Measurements from ENCODE around the gene KLHL42.

Gene KLHL42

DNA sequence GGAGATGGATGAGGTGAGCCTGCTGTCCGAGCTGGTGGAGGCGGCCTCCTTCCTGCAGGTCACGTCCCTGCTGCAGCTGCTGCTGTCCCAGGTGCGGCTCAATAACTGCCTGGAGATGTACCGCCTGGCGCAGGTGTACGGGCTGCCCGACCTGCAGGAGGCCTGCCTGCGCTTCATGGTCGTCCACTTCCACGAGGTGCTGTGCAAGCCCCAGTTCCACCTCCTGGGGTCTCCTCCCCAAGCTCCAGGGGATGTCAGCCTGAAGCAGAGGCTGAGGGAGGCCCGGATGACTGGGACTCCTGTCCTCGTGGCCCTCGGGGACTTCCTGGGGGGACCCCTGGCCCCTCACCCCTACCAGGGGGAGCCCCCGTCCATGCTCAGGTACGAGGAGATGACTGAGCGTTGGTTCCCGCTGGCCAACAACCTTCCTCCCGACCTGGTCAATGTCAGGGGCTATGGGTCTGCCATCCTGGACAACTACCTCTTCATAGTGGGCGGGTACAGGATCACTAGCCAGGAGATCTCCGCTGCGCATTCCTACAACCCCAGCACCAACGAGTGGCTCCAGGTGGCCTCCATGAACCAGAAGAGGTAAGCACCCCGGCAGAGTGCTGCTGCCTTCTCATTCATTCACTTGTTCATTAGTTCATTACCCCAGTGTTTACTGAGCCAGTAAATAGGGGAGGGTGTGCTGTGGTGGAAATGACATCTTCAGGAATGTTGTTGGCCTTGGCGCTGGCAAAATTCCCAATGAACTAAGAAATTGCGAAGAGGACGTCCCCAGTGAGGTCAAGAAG lies 777 bp downstream of the KLHL42 start:
- TF ChIP-seq POLR2A (IDR thresholded peaks at IDR 0.05; ENCODE audit: extremely low read depth, insufficient read length), result no peak
- TF ChIP-seq, protein P1, sequence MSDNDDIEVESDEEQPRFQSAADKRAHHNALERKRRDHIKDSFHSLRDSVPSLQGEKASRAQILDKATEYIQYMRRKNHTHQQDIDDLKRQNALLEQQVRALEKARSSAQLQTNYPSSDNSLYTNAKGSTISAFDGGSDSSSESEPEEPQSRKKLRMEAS (IDR thresholded peaks at IDR 0.05; ENCODE audit: low read depth, low read length), result 0 out of 2 replicates have a peak, but pooled peaks have one; percentile 12

DNA sequence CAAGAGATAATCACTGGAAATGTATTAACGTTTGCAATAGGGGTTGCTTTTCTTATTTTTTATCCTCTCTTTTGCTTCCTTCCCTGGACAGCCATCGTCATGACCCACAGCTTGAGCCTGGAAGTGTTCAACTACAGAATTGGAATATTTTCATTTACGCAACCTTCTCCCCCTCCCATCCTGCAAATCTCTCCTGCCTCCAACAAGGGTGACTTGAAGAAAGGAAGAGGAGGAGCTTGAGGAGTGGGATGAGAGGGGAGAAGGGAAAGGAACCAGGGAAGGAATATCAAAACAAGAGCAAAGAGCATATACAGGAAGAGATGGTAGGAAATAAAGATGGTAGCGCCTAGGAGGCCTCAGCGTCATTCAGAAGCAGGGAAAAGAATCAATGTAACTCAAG lies 1.6 kb downstream of the KLHL42 start:
- H3K4me3 ChIP-seq (ENCODE audit: low read depth, low read length), result peak overlapping the region; percentile 75
- TF ChIP-seq MYC (IDR thresholded peaks at IDR 0.05; ENCODE audit: low read depth, low read length), result no peak
- TF ChIP-seq, protein P1 (IDR thresholded peaks at IDR 0.05; ENCODE audit: low read depth, low read length), result no peak
- no peak for DNase-seq (ENCODE audit: low read depth)

More for the DNA sequence above, 777 bp downstream of the KLHL42 start:
- H3K4me3 ChIP-seq (ENCODE audit: low read depth, low read length), result peak overlapping the region; percentile 75
- DNase-seq (ENCODE audit: low read depth), result peak; percentile 63

DNA sequence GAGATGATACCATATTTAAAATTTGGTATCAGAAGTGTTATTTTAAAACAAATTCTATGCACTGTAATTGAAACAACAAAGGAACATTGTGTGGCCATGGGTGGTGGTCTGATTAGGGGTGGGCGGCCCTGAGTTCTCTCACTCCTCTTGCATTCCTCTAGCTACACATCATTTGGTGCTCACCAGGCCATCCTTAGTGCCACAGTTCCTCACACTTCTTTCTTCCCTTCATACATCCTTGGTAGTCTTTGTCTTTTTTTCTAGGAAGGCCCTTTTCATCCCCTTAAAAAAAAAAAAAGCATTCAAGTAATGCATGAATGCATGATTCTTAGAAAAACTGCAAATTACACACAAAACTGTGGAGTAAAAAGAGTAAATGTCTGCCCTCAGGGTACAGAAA lies 2.4 kb downstream of the KLHL42 start:
- TF ChIP-seq, protein P2, sequence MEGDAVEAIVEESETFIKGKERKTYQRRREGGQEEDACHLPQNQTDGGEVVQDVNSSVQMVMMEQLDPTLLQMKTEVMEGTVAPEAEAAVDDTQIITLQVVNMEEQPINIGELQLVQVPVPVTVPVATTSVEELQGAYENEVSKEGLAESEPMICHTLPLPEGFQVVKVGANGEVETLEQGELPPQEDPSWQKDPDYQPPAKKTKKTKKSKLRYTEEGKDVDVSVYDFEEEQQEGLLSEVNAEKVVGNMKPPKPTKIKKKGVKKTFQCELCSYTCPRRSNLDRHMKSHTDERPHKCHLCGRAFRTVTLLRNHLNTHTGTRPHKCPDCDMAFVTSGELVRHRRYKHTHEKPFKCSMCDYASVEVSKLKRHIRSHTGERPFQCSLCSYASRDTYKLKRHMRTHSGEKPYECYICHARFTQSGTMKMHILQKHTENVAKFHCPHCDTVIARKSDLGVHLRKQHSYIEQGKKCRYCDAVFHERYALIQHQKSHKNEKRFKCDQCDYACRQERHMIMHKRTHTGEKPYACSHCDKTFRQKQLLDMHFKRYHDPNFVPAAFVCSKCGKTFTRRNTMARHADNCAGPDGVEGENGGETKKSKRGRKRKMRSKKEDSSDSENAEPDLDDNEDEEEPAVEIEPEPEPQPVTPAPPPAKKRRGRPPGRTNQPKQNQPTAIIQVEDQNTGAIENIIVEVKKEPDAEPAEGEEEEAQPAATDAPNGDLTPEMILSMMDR (IDR thresholded peaks at IDR 0.05; ENCODE audit: low read depth, low read length), result no peak
- TF ChIP-seq POLR2A (IDR thresholded peaks at IDR 0.05; ENCODE audit: extremely low read depth, insufficient read length) (no peak), MYC (IDR thresholded peaks at IDR 0.05; ENCODE audit: low read depth, low read length) (no peak)
- TF ChIP-seq, protein P1 (IDR thresholded peaks at IDR 0.05; ENCODE audit: low read depth, low read length), result no peak
- no peak for DNase-seq (ENCODE audit: low read depth)
- peak overlapping the region; percentile 75 for H3K4me3 ChIP-seq (ENCODE audit: low read depth, low read length)

DNA sequence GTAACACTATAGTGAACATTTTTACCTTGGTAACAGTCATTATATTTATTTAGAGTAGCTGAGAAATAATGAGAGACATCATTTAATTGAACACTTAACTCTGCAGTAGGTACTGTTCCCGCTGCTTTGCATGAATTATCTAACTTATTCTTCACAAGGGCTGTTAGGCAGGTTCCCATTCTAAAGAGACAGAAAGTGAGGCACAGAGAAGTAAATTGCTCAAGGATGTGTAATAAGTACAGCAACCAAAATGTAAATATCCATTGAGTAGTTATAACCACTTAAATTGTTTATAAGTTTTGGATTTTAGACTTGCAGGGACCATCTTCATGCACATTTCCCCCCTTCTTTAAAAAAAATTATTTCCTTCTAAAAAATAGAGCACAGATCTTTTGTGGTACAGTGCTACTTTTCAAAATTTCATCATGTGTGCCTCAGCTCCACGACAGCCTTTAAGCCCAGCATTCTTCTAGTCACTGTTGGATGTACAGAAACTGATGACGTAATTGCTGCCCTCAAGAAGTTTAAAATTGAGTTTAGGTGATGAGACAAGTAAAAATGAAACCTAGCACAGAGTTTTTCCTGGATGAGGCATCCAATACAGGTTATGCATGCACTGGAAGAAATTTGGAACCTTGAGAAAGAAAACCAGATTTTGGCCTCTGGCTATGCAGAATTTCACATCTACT lies 6.0 kb downstream of the KLHL42 start:
- H3K4me3 ChIP-seq (ENCODE audit: low read depth, low read length), result no peak overlapping the region
- peak; percentile 85 for DNase-seq (ENCODE audit: low read depth)
- TF ChIP-seq MYC (IDR thresholded peaks at IDR 0.05; ENCODE audit: low read depth, low read length), result no peak
- TF ChIP-seq, protein P2 (IDR thresholded peaks at IDR 0.05; ENCODE audit: low read depth, low read length), result no peak
- no peak for TF ChIP-seq POLR2A (IDR thresholded peaks at IDR 0.05; ENCODE audit: extremely low read depth, insufficient read length)
- TF ChIP-seq, protein P1 (IDR thresholded peaks at IDR 0.05; ENCODE audit: low read depth, low read length), result 0 out of 2 replicates have a peak, but pooled peaks have one; percentile 15

DNA sequence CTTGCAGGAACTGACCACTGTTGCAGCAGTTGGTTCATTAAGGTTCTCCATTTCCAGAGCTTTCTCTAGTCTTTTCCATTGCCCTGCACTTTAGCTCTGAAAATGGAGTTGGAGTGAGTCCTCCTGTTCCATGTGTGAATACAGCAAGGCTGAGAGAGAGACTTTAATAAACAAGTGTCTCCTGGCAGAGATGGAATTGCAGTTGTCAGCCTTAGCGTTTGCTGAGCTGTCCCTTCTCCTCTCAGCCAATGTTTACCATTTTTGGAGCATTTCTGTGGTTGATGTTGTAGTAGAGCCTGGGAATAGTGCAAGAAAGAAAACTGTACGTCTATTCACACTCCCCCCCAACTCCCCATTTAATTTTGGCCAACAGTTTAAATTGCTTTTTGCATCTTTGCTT lies 7.5 kb downstream of the KLHL42 start:
- no peak overlapping the region for H3K4me3 ChIP-seq (ENCODE audit: low read depth, low read length)
- TF ChIP-seq MYC (IDR thresholded peaks at IDR 0.05; ENCODE audit: low read depth, low read length), result no peak
- TF ChIP-seq, protein P2 (IDR thresholded peaks at IDR 0.05; ENCODE audit: low read depth, low read length), result no peak
- TF ChIP-seq, protein P1 (IDR thresholded peaks at IDR 0.05; ENCODE audit: low read depth, low read length), result no peak
- no peak for TF ChIP-seq POLR2A (IDR thresholded peaks at IDR 0.05; ENCODE audit: extremely low read depth, insufficient read length)
- DNase-seq (ENCODE audit: low read depth), result no peak

DNA sequence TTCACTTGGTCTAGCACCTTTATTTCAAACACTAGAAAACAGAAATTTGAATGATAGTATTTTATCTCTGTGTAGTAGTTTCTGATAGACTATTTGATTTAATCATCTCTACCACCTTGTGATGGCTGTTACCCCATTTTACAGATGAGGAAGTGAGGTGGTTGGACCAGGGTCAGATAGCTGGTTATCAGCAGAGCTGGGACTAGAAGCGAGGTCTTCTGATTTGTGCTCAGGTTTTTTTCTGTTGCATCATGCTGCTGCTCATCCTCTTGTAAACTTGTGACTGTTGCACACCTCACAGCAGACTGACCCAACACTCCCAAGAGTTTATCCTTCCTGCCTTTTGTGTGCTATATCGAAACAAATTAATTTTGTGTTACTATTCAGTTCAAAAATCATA lies 10.1 kb downstream of the KLHL42 start:
- H3K4me3 ChIP-seq (ENCODE audit: low read depth, low read length), result no peak overlapping the region
- DNase-seq (ENCODE audit: low read depth), result no peak
- TF ChIP-seq, protein P2 (IDR thresholded peaks at IDR 0.05; ENCODE audit: low read depth, low read length), result no peak
- TF ChIP-seq, protein P1 (IDR thresholded peaks at IDR 0.05; ENCODE audit: low read depth, low read length), result no peak
- TF ChIP-seq MYC (IDR thresholded peaks at IDR 0.05; ENCODE audit: low read depth, low read length), result no peak
- TF ChIP-seq POLR2A (IDR thresholded peaks at IDR 0.05; ENCODE audit: extremely low read depth, insufficient read length), result no peak

All from NB4 (cell line).